Stimulated activated CD8-positive, alpha-beta memory T cell treated with anti-CD3 and anti-CD28 coated beads, Interleukin-7, amount 100 ng/mL, for 1 hour (primary cell): ENCODE measurements around the gene FILIP1L.

Experiments
- DNase-seq, 2 donors: peaks; one replicate each; pipeline ENCODE4 v3.0.0-alpha.2; 2020; ENCODE audit warnings: low read depth in 2 of 2

Gene FILIP1L

GRCh38 chr3:99925584-99926230 is 188.6 kb downstream of the FILIP1L start:
- DNase-seq, result no peak

- DNase-seq, result no peak
Measured at GRCh38 chr3:99923873-99924272, 190.4 kb downstream of the FILIP1L start.

GRCh38 chr3:99921986-99922385 is 192.3 kb downstream of the FILIP1L start:
- no peak for DNase-seq

GRCh38 chr3:99921377-99921695 is 193.0 kb downstream of the FILIP1L start:
- DNase-seq, result no peak

- DNase-seq, result no peak
Measured at GRCh38 chr3:99920481-99921376, 193.6 kb downstream of the FILIP1L start.

GRCh38 chr3:99919694-99920093 is 194.6 kb downstream of the FILIP1L start:
- DNase-seq, result no peak

- DNase-seq, result no peak
Measured at GRCh38 chr3:99918715-99919114, 195.6 kb downstream of the FILIP1L start.

GRCh38 chr3:99915906-99916432 is 198.3 kb downstream of the FILIP1L start:
- DNase-seq, result no peak

GRCh38 chr3:99911433-99911832 is 202.9 kb downstream of the FILIP1L start:
- DNase-seq, result no peak

GRCh38 chr3:99910752-99911290 is 203.5 kb downstream of the FILIP1L start:
- no peak for DNase-seq

- no peak for DNase-seq
Measured at GRCh38 chr3:99909714-99910495, 204.4 kb downstream of the FILIP1L start.

GRCh38 chr3:99907959-99908544 is 206.2 kb downstream of the FILIP1L start:
- DNase-seq, result no peak

GRCh38 chr3:99903869-99904268 is 210.4 kb downstream of the FILIP1L start:
- DNase-seq, result no peak

GRCh38 chr3:99902091-99902490 is 212.2 kb downstream of the FILIP1L start:
- DNase-seq, result no peak

- no peak for DNase-seq
Measured at GRCh38 chr3:99901200-99901926, 212.9 kb downstream of the FILIP1L start.

- DNase-seq, result no peak
Measured at GRCh38 chr3:99900248-99900647, 214.1 kb downstream of the FILIP1L start.

GRCh38 chr3:99899603-99900002 is 214.7 kb downstream of the FILIP1L start:
- DNase-seq, result no peak

GRCh38 chr3:99896482-99896881 is 217.8 kb downstream of the FILIP1L start:
- DNase-seq, result no peak

GRCh38 chr3:99895703-99896441 is 218.4 kb downstream of the FILIP1L start:
- DNase-seq, result no peak

- DNase-seq, result no peak
Measured at GRCh38 chr3:99895131-99895696, 219.1 kb downstream of the FILIP1L start.
